ENCODE data around the gene YJEFN3.

GRCh38 chr19:19552798-19553197, 24.1 kb downstream of the YJEFN3 start:
- TF ChIP-seq, protein P1, sequence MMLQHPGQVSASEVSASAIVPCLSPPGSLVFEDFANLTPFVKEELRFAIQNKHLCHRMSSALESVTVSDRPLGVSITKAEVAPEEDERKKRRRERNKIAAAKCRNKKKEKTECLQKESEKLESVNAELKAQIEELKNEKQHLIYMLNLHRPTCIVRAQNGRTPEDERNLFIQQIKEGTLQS (IDR thresholded peaks at IDR 0.05): no peak
- TF ChIP-seq CTCF (IDR thresholded peaks at IDR 0.05; ENCODE audit: low read depth, low read length, missing input control) (peak; percentile 46), FOXA1 (IDR thresholded peaks at IDR 0.05) (no peak), HNF4A (conservative IDR thresholded peaks at IDR 0.05) (no peak), YY1 (IDR thresholded peaks at IDR 0.05) (no peak), RAD21 (IDR thresholded peaks at IDR 0.05) (no peak), EGR1 (IDR thresholded peaks at IDR 0.05; ENCODE audit: low read depth in 2 of 2) (no peak), ZBTB33 (IDR thresholded peaks at IDR 0.05) (no peak), SP1 (IDR thresholded peaks at IDR 0.05) (no peak)
